AG09309 (cell line): Measurements from ENCODE around the gene MYO1D.

Source experiments
- DNase-seq: peaks from one replicate; pipeline ENCODE4 v3.0.0-alpha.2; 2010; ENCODE audit warnings: low read depth
- H3K4me3 ChIP-seq: 2 replicates; pipeline ENCODE4 v1.5.1; 2011; ENCODE audit warnings: mild to moderate bottlenecking, low read depth, low read length, moderate library complexity; ENCODE audit not compliant: control insufficient read depth
- CTCF ChIP-seq: IDR thresholded peaks from 2 replicates; pipeline ENCODE4 v1.5.1; 2011; ENCODE audit warnings: mild to moderate bottlenecking, low read depth, low read length, inconsistent platforms; ENCODE audit not compliant: insufficient read depth, control insufficient read depth; ENCODE audit errors: missing control alignments

MYO1D gene

GRCh38 chr17:32833526-32833925 is 43.4 kb downstream of the MYO1D start:
- no peak for DNase-seq
- no peak for TF ChIP-seq CTCF
- no peak overlapping the region for H3K4me3 ChIP-seq

GRCh38 chr17:32833076-32833475 is 43.8 kb downstream of the MYO1D start:
- no peak overlapping the region for H3K4me3 ChIP-seq
- no peak for TF ChIP-seq CTCF
- DNase-seq: no peak

GRCh38 chr17:32831627-32832243 is 45.2 kb downstream of the MYO1D start:
- TF ChIP-seq CTCF: no peak
- no peak for DNase-seq
- H3K4me3 ChIP-seq: no peak overlapping the region

GRCh38 chr17:32831223-32831622 is 45.7 kb downstream of the MYO1D start:
- no peak for DNase-seq
- TF ChIP-seq CTCF: no peak
- H3K4me3 ChIP-seq: no peak overlapping the region

GRCh38 chr17:32828822-32829221 is 48.1 kb downstream of the MYO1D start:
- no peak overlapping the region for H3K4me3 ChIP-seq
- DNase-seq: no peak
- no peak for TF ChIP-seq CTCF

- TF ChIP-seq CTCF: no peak
- DNase-seq: no peak
Measured at GRCh38 chr17:32827227-32827626, 49.7 kb downstream of the MYO1D start.

GRCh38 chr17:32826076-32826475 is 50.8 kb downstream of the MYO1D start:
- TF ChIP-seq CTCF: no peak
- no peak for DNase-seq
- H3K4me3 ChIP-seq: no peak overlapping the region

More at GRCh38 chr17:32827227-32827626, 49.7 kb downstream of the MYO1D start:
- H3K4me3 ChIP-seq: no peak overlapping the region
